ENCODE data around the gene LGALS7B. TPM values are rescaled to one million over a fixed set of nuclear protein-coding genes. Genes with fewer than 3 reads are reported as not detected.
"Not testable (repeated sequence)": the region's sequence is repeated elsewhere in the genome, so short reads cannot be mapped to it uniquely, and the experiment has no call there.

The LGALS7B gene
- total and polyA plus RNA-seq, 10 of the 15 experiments (the other 5 are each of a cell fraction or from before 2014, with no cell fraction given): not detected

GRCh38 chr19:38745316-38745715, 43.7 kb upstream of the LGALS7B start:
- no peak overlapping the region for H3K4me3 ChIP-seq
- FAIRE-seq (no peak), DNase-seq (ENCODE audit: low read depth, low spot score) (no peak), ATAC-seq (no peak)
- ChIA-PET SMC1A (ENCODE audit: uncharacterized antibody, unreplicated experiment) (no interaction called here), RAD21 (ENCODE audit: unreplicated experiment) (no interaction called here), CTCF (no interaction called here), POLR2A (no interaction called here)
- no peak for TF ChIP-seq SPI1 (IDR thresholded peaks at IDR 0.05; ENCODE audit: borderline replicate concordance, insufficient read depth, low read depth, low read length)
- TF ChIP-seq, protein P1, sequence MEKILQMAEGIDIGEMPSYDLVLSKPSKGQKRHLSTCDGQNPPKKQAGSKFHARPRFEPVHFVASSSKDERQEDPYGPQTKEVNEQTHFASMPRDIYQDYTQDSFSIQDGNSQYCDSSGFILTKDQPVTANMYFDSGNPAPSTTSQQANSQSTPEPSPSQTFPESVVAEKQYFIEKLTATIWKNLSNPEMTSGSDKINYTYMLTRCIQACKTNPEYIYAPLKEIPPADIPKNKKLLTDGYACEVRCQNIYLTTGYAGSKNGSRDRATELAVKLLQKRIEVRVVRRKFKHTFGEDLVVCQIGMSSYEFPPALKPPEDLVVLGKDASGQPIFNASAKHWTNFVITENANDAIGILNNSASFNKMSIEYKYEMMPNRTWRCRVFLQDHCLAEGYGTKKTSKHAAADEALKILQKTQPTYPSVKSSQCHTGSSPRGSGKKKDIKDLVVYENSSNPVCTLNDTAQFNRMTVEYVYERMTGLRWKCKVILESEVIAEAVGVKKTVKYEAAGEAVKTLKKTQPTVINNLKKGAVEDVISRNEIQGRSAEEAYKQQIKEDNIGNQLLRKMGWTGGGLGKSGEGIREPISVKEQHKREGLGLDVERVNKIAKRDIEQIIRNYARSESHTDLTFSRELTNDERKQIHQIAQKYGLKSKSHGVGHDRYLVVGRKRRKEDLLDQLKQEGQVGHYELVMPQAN (conservative IDR thresholded peaks at IDR 0.05): no peak
- TF ChIP-seq RFX5 (IDR thresholded peaks at IDR 0.05; ENCODE audit: low read depth, low read length): no peak
- no peak for TF ChIP-seq HDGF (IDR thresholded peaks at IDR 0.05)
- TF ChIP-seq POU2F2 (IDR thresholded peaks at IDR 0.05; ENCODE audit: borderline replicate concordance, low read depth, low read length): no peak
- TF ChIP-seq FOS (IDR thresholded peaks at IDR 0.05; ENCODE audit: borderline replicate concordance, extremely low read depth, insufficient read length): no peak
- no peak for TF ChIP-seq ZNF24 (IDR thresholded peaks at IDR 0.05)
- no peak for TF ChIP-seq GABPA (IDR thresholded peaks at IDR 0.05; ENCODE audit: low read depth)
- H2AFZ ChIP-seq (ENCODE audit: control insufficient read depth, low read depth, low read length): no peak overlapping the region
- H4K20me1 ChIP-seq (ENCODE audit: control insufficient read depth, insufficient read depth): no peaks in the 10 kb centered on the region
- WGBS (ENCODE audit: insufficient coverage, insufficient replicate concordance, low lambda C conversion rate, missing lambda C conversion rate): 65% methylated on average over 7 of the region's 7 CpGs
- no peaks in the 10 kb centered on the region for H3K4me1 ChIP-seq (ENCODE audit: control insufficient read depth, insufficient read depth, low read length)
- intact Hi-C loops (cut with micrococcal nuclease; ENCODE audit: unreplicated experiment) (no loop called here), in situ Hi-C loops (cut with MboI) (no loop called here)
- BruUV-seq (replicated peaks): no TSS peak
- no peak overlapping the region for H3K4me2 ChIP-seq (ENCODE audit: control insufficient read depth, insufficient read depth)
- H3K9me3 ChIP-seq (replicated peaks; ENCODE audit: control insufficient read depth, insufficient read depth, low read length): no peaks in the 10 kb centered on the region
- no peaks in the 10 kb centered on the region for H3K27me3 ChIP-seq (replicated peaks in 1 of 2; ENCODE audit: control insufficient read depth in 2 of 2, insufficient read depth in 2 of 2, low read length in 1 of 2)
- H3K36me3 ChIP-seq (ENCODE audit: control insufficient read depth in 2 of 2, insufficient read depth in 2 of 2, low read length in 1 of 2): no peaks in the 10 kb centered on the region
- no peaks in the 10 kb centered on the region for H3K79me2 ChIP-seq (ENCODE audit: control insufficient read depth, insufficient read depth, low read length)
- H3K27ac ChIP-seq (ENCODE audit: control insufficient read depth, insufficient read depth): no peak overlapping the region
- no peak overlapping the region for H3K9ac ChIP-seq (ENCODE audit: control insufficient read depth, insufficient read depth, low read length)

GRCh38 chr19:38753783-38754182, 35.2 kb upstream of the LGALS7B start:
- FAIRE-seq; H3K9me3 ChIP-seq (replicated peaks; ENCODE audit: control insufficient read depth, insufficient read depth, low read length); RAD21 ChIA-PET (ENCODE audit: unreplicated experiment); intact Hi-C loops (cut with micrococcal nuclease; ENCODE audit: unreplicated experiment); CTCF ChIA-PET; DNase-seq (ENCODE audit: low read depth, low spot score); H3K27ac ChIP-seq (ENCODE audit: control insufficient read depth, insufficient read depth); H3K4me1 ChIP-seq (ENCODE audit: control insufficient read depth, insufficient read depth, low read length); H3K4me3 ChIP-seq; H3K9ac ChIP-seq (ENCODE audit: control insufficient read depth, insufficient read depth, low read length); POLR2A ChIA-PET; ATAC-seq; H4K20me1 ChIP-seq (ENCODE audit: control insufficient read depth, insufficient read depth); H3K36me3 ChIP-seq (ENCODE audit: control insufficient read depth in 2 of 2, insufficient read depth in 2 of 2, low read length in 1 of 2); H3K27me3 ChIP-seq (replicated peaks in 1 of 2; ENCODE audit: control insufficient read depth in 2 of 2, insufficient read depth in 2 of 2, low read length in 1 of 2); in situ Hi-C loops (cut with MboI); BruUV-seq (replicated peaks); H3K4me2 ChIP-seq (ENCODE audit: control insufficient read depth, insufficient read depth); H3K79me2 ChIP-seq (ENCODE audit: control insufficient read depth, insufficient read depth, low read length); H2AFZ ChIP-seq (ENCODE audit: control insufficient read depth, low read depth, low read length); SMC1A ChIA-PET (ENCODE audit: uncharacterized antibody, unreplicated experiment): not testable (repeated sequence)
- WGBS (ENCODE audit: insufficient coverage, insufficient replicate concordance, low lambda C conversion rate, missing lambda C conversion rate): 47% methylated on average over 3 of the region's 3 CpGs

- H3K27me3 ChIP-seq (replicated peaks in 1 of 2; ENCODE audit: control insufficient read depth in 2 of 2, insufficient read depth in 2 of 2, low read length in 1 of 2); H3K4me3 ChIP-seq; H2AFZ ChIP-seq (ENCODE audit: control insufficient read depth, low read depth, low read length); intact Hi-C loops (cut with micrococcal nuclease; ENCODE audit: unreplicated experiment); H3K4me2 ChIP-seq (ENCODE audit: control insufficient read depth, insufficient read depth); in situ Hi-C loops (cut with MboI); DNase-seq (ENCODE audit: low read depth, low spot score); H4K20me1 ChIP-seq (ENCODE audit: control insufficient read depth, insufficient read depth); RAD21 ChIA-PET (ENCODE audit: unreplicated experiment); SMC1A ChIA-PET (ENCODE audit: uncharacterized antibody, unreplicated experiment); ATAC-seq; H3K9ac ChIP-seq (ENCODE audit: control insufficient read depth, insufficient read depth, low read length); H3K4me1 ChIP-seq (ENCODE audit: control insufficient read depth, insufficient read depth, low read length); FAIRE-seq; H3K79me2 ChIP-seq (ENCODE audit: control insufficient read depth, insufficient read depth, low read length); BruUV-seq (replicated peaks); H3K27ac ChIP-seq (ENCODE audit: control insufficient read depth, insufficient read depth); POLR2A ChIA-PET; CTCF ChIA-PET; H3K36me3 ChIP-seq (ENCODE audit: control insufficient read depth in 2 of 2, insufficient read depth in 2 of 2, low read length in 1 of 2); H3K9me3 ChIP-seq (replicated peaks; ENCODE audit: control insufficient read depth, insufficient read depth, low read length): not testable (repeated sequence)
- 28% methylated on average over 2 of the region's 2 CpGs for WGBS (ENCODE audit: insufficient coverage, insufficient replicate concordance, low lambda C conversion rate, missing lambda C conversion rate)
Measured at GRCh38 chr19:38754196-38754595, 34.8 kb upstream of the LGALS7B start.

Measured in GM12878 (cell line).